GM21723 (cell line): Measurements from ENCODE around the gene KIAA0319L.
"Not testable (repeated sequence)": the region's sequence is repeated elsewhere in the genome, so short reads cannot be mapped to it uniquely, and the experiment has no call there.

Source experiments
- ATAC-seq: cut with Tn5 transposase; IDR thresholded peaks from one replicate; pipeline ENCODE4 v1.9.1; 2021; ENCODE audit warnings: mild to moderate bottlenecking, moderate library complexity; ENCODE audit not compliant: unreplicated experiment

KIAA0319L gene

DNA sequence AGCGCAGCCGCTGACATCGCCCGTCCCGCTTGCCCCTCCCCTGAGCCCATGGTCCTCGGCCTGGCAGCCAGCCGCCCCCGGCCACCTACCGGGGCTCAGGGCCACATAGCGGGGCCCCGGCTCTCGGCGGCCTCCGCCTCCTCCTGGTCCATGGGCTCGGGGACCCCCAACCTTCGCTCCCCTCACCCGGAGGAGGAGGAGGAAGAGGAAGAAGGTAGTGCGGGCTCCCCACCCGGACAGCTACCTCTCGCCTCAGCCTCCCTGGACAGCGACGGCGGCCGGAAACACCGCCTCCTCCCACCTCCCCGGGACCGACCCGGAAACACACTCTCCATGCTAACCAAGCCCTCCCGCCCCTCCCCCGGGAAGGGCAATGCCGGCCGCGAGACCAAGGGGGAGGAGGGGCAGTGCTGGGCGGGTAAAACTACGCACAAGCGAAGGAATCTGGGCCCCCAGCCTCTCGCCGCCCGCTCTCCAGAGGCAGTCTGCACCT, at the start of gene KIAA0319L:
Gene KIAA0319L, minus strand, starts transcription at position 286 of the 493 bp plus-strand sequence. CDS start 2,912 bp downstream, outside the sequence.
- ATAC-seq: peak; percentile 79

DNA sequence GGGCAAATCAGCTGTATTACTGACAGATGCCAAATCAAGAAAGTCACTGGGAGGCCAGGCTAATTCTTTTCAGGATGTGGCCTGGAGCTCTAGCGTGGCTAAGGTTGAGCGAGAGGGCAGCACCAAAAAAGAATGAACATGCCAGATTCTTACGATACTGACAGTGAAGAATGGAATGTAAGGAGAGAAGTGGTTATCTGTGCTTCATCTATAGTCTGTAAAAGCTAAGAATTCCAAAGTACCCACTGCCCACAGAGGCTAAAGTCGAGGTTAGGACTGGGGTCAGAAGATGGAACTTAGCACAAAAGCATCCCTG, 48.6 kb upstream of the KIAA0319L start:
- no peak for ATAC-seq

DNA sequence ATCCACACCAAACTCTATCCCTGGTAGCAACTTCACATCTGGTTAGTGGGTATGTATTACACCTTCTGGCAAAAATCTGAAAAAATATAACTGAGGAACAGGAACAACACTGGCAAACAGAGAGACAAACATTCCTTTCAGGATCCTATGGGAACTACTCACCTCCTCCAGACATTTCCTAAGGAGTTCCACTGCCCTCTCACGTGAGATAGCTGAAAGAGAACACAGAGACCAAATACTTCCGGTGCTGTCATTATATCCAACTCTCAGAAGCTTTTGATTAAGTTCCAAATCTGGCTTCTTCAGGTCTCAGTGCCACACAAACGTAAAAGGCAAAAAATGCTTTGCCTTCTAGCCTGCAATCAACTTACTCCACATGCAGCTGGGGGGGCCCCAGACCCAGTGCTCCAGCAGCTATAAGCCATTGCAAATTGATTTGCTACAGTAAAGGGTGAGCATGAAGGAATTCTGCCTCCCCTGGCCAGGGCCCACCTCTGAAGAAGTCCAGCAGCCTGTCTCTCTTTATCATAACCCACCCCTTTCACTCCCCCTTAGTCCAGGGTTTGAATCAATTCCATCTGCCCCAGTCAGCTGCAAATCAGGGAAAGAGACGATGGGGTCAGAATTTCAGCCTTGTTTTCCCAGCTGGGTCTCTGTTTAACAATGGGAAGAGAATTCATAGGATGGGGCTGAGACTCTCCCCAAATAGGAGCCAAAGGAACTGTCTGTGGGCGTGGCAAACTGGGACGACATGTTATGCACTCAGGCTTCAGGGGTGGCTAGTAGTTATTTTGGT, 48.1 kb upstream of the KIAA0319L start:
- no peak for ATAC-seq

DNA sequence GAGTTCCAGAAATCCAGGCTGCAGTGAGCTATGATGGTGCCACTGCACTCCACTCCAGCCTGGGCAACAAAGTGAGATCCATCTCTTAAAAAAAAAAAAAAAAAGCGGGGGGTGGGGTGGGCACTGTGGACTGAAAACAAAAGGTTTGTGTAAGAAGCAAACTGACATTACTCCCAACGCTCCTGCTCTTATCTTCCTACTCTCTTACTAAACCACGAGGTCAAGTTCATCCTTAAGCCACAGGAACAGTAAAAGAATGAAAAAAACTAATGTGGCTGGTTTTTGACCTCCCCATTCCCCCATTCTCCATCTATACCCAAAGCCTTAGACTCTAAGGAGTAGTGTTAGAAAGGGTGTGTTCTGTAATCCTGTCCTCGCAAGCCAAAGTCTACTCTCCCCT, 46.7 kb upstream of the KIAA0319L start:
- no peak for ATAC-seq

DNA sequence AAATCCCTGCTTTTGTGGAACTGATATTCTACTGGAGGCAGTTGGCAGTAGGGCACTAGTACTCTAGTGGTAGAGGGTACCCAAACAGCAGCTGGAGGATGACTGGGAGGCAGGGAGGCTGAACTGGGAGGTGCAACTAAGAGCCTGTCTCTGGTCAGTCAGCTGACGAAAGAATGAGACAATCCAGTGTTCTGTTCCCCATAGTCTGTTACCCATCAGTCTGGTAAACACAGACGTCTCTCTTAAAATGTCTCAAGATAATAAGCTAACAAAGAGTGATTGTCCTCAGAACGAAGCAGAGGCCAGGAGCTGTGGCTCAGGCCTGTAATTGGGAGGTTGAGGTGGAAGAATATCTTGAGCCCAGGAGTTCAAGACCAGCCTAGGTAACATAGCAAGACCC, 46.3 kb upstream of the KIAA0319L start:
- no peak for ATAC-seq

DNA sequence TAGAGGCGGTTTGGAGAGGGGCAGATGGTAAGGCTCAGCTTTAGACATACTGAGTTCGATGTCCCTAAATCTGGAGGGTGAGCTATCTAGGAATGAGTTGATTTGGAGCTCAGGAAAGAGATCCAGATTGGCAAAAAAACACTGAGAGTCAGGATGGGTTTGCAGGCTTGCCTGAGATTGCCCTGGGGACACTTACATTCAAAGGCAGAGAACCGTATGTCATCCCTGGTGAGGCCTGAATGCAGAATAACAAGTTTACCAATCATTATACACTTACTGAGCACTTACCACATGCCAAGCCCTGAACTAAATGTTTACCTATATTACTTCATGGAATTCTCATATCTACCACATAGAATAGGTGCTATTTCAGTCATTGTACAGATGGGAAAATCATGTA, 43.4 kb upstream of the KIAA0319L start:
- ATAC-seq: no peak

DNA sequence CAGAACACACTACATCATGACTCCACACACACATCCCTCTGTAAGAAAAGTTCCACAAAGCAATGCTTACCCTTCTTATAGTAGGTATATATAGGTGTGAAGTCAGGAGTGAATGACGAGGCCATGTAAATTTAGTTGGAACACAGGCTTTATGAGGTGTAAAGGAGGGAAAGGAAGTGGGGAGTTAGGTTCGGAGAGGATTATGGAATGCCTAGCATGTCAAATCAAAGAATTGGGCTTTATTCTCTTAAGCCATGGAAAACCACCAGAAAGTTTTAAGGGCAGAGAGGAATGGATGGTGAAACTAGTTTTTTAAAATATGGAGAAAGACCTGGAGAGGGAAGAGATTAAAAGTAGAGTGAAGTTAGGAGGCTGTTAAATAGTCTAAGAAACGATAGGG, 42.2 kb upstream of the KIAA0319L start:
- no peak for ATAC-seq

DNA sequence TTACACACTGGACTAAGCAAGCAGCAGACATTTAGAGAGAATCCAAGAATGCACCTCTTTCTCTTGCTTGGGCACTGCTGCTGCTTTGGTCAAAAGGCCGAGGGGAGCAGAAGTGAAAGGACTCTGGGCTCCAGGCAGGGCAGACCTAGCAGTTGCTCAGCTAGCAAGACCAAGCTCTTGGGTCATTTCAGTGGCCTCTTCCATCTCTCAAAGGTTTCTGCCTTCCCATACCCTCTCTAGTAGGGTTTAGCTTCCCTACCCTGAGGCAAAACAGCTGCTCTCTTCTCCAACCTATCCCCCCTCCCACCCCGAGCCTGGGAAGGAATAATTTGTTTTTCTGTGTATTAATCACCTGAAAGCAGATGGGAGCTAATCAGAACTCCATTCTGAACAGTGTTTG, 41.7 kb upstream of the KIAA0319L start:
- no peak for ATAC-seq

DNA sequence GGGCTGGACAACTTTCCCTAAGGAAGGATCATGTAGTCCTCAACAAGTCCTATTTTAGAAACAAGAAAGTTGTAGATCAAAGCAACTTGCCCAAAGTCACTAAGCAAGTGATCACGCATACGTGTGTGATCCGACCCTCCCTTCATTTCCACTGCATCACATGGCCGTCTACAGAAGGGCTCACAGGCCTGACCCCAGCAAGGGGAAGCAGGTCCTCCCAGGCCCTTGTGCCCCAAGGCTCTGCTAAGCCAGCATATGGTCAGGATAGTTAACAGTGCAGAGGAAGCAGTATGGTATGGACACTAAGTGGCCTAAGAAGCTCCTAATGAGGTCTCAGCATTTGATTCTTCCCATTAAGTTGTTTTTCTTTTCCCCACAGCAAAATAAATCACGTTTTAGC, 40.7 kb upstream of the KIAA0319L start:
- no peak for ATAC-seq

DNA sequence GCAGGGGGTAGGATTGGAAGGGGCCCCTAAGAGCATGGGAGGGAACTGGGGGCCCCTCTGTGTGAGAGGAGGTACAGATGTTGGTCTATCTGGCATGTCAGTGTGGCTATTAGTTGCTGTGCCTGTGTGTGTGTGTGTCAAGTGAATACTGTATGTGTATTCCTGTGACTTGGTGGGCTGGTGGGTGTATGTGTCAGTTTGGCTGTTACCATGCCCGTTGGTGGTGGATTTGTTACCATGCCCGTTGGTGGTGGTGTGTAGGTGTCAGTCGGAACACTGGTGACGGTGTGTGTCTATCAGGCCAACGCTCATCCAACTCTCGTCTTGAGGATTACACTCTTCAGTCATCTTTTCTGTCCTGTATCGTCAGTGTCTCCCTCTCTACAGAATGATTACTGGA, 38.5 kb upstream of the KIAA0319L start:
- ATAC-seq: no peak

DNA sequence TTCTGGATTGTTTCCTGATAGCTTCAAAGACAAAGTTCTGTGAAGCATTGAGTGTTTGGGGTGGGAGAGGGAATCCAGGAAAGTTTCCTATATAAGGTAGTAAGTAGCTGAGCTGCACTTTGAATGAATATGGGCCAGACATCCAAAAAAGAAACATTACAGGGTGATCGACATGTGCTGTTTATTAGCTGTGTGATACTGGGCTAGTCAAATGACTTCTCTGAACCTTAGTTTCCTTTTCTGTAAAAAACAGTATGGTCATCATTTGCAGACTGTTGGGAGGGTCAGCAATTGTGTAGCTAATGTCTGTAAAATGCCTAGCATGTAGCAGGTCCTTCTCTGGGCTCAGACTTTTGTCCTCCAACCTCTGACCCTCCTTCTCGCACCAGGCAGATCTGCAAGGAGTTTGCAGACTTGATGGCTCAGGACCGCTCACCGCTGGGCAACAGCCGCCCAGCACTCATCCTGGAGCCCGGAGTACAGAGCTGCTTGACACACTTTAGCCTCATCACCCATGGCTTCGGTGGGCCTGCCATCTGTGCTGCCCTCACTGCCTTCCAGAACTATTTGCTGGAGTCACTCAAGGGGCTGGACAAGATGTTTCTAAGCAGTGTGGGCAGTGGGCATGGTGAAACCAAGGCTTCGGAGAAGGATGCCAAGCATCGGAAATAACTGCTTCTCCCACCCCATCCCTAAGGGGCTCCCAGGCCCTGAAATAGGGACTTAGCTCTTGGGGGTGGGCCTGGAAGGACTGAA, 37.0 kb upstream of the KIAA0319L start:
- ATAC-seq: no peak

DNA sequence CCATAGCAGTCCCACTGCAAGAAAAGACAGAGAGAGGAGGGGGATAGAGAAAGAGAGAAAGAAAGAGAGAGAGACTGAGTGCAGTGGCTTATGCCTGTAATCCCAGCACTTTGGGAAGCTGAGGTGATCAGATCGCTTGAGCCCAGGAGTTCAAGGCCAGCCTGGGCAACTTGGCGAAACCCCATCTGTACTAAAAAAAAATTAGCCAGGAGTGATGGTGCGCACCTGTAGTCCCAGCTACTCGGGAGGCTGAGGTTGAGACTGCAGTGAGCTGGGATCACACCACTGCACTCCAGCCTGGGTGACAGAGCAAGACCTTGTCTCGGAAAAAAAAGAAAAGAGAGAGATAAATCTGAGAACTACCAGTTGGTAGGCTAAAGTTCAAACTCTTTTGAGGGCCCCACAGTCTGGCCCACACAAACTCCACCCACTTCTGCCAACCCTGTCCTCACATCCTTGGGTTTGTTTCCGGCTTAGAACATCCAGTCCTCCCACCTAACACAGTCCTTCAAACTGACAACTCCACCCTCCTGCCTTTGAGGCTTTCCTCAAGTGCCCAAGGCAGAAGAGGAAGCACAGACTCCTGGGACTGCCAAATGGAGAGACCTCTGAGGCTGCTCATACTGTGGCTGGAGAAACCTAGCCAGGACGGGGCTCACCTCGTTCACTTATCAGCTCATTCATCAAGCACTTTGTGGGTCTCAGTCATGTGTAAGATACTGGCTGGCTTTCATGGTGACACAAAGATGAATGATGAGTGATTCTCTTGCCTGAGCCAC, 36.0 kb upstream of the KIAA0319L start:
- ATAC-seq: no peak

DNA sequence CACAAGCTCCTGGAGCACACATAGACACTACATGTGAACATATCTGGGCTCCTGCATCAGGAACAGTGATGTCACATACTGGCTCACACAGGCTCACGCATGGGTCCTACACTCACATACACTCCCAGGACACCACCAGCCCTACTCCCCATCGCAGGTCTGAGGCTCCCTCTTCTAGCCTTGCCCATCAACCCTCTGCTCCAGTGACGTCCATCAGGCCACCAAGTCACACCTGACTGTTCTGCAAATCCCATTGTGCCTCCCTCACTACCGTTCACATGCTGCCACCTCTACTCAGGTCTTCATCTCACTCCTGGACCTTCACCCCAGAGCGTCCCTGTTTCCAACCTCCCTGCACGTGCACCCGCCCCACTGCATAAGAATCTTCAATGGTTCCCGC, 34.0 kb upstream of the KIAA0319L start:
- no peak for ATAC-seq

DNA sequence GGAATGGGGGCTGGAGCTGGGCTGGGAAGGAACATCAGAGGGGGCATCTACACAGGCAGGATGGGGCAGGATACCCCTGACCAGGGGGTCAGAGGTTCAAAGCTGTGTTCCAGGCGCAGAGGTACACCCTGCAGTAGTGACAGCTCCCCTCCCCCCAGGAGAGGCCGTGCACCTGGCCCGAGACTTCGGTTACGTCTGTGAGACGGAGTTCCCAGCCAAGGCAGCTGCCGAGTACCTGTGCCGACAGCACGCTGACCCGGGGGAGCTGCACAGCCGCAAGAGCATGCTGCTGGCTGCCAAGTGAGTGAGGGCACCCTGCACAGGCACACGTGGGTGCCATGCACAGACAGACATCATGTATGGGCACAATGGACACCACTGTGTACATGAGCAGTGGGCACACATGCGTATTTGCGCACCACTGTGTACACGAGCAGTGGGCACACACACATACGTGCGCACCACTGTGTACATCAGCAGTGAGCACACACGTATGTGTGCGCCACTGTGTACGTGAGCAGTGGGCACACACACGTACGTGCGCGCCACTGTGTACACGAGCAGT, 33.4 kb upstream of the KIAA0319L start:
- ATAC-seq: no peak

DNA sequence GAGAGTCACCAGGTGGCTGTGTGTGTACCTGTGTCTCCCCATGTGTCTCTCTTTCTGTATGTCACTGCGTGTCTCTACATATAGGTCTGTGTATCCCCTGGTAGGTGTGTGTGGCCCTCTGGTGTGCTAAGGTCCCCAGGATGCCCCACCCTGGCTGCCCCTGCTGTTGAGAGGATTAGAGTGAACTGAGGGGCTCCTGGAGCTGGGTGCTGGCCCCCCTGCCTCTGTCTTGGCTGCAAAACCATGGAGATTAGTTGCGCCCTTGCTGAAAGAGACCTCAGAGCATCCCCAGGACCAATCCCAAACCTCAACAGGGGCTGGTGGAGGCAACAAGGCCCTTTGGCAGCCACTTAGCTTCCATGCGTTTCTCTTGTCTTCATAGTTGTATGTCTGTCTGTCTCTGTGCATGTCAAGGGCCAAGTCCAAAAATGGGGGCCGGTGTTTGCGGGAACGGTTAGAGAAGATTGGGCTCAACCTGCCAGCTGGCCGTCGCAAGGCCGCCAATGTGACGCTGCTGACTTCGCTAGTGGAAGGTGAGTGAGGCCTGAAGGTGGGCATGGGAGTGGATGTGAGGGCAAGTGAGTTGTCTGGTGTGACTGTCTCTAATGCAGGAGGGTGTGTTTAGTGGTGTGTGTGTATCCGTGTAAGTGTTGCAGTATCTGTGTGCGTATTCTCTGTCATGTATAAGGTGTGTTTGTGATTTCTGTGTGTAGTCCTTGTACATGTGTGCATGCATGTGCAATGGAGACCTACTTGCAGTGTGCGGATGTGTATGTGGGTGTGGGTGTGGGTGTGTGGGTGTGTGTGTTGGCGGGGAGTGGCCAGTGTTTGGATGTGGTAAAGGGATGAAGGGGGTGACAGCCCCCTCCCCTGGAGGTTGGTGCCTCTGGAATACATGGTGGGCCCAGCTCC, 32.6 kb upstream of the KIAA0319L start:
- ATAC-seq: no peak

DNA sequence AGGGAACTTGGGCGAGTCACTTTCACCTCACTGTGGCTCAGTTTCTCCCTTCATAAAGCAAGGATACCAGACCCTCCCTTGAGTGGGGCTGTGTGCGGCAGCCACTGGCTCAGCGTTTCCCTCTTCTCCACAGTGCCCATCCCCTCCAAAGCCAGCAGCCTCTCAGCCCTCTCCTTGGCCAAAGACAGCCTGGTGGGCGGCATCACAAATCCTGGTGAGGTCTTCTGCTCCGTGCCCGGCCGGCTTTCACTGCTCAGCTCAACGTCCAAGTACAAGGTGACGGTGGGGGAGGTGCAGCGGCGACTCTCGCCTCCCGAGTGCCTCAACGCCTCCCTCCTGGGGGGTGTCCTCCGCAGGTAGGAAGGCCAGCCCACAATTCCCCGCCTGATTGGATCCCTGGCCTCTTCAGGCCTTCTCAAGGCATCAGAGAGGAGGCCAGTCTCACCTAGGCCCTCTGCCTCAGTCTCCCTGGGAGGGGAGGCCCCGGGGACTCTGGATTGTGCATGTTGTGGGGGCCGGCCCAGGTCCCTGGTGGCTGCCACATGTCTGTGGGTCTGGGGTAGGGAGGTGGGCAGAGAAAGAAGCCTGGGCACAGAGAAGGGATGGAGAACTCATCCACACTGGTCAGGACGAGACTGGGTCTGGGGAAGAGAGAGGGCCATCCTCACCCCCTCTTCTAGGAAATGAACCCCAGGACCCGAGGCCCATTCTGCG, 31.2 kb upstream of the KIAA0319L start:
- no peak for ATAC-seq

DNA sequence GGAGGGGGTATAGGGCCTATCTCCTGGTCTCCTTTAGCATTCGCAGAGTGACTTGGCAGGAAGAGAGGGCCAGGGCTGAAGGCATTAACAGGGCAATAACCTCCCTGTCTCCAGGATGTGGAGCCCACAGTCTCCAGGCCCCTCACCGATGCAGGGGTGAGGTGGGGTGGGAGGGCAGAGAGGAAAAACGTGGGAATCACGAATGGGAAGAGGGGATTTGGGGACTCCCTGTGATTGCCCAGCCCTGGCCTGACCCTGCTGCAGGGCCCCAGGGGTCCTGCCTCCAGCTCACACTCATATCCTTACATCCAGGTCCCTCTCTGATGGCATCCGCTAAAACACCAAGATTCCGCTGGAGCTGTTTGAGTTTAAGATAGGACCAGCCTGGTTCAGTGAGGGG, 30.5 kb upstream of the KIAA0319L start:
- no peak for ATAC-seq

DNA sequence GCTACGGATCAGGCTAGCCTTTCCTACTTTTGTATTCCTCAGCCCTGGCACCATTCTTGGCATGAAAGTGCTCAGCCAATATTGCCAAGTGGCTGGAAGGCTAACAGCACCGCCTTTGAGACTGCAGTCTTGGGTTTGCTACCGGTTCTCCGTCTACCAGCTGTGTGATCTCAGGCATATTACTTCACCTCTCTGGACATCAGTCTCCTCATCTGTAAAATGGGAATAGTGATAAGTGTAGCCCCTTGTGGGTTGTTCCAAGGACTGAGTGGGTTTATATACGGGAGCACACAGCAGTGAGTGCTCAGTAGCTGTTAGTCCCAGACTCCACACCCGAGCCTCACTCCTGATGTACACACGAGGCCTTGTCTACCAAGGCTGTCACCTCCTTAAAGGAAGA, 29.6 kb upstream of the KIAA0319L start:
- no peak for ATAC-seq

DNA sequence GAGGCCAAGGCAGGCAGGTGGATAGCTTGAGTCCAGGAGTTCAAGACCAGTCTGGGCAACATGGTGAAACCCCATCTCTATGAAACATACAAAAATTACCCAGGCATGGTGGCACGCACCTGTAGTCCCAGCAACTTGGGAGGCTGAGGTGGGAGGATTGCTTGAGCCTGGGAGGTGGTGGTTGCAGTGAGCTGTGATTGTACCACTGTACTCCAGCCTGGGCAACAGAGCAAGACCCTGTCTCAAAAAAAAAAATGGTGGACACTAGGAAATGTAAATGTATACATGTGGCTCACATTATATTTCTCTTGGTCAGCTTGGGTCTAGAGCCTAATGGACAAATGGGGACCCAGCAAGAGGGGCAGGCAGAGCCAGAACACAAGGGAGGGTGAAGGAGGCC, 28.6 kb upstream of the KIAA0319L start:
- not testable (repeated sequence) for ATAC-seq

DNA sequence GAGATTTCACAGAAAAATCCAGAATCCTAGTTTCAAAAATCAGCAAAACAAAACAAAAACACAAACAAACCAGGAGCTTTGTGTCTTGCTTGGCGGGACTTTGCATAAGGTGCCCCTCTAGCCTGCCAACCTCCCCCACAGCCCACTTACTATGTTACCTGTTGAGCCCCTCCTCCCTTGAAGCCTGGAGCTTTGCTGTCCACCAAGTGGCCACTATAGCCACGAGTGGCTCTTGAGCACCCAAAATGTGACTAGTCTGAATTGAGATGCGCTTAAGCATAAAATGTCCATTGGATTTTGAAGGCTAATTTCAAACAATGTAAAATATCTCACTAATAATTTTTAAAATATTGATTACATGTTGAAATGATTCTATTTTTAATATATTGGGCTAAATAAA, 28.1 kb upstream of the KIAA0319L start:
- no peak for ATAC-seq
